ENCODE results near the gene LCA5L. TPM values are rescaled to one million over a fixed set of nuclear protein-coding genes. Genes with fewer than 3 reads are reported as not detected.
"Not testable (repeated sequence)": the region's sequence is repeated elsewhere in the genome, so short reads cannot be mapped to it uniquely, and the experiment has no call there.

Gene LCA5L
- total RNA-seq, 1 donor from 2014 or later, result not detected

DNA sequence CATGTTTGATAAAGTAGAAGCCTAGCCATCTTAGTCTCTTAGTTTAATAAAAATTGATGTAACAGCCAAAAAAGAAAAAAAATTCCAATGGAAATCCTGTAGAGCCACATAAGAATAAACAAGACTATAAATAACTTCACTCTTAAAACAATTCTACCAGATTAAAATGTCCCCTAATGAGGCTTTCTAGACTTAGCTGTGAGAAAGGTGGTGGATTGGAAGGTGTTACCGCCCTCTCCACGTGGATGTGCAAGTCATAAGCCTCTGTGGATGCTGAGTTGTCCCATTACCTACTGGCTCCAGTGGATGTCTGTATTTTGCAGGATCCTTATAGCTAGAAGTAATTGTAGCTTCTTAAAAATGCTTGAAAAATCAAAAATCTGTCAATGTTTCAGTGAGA, 14.6 kb downstream of the LCA5L start:
- Histone ChIP-seq H3K4me1 (no peaks in the 10 kb centered on the region), H3K9me3 (no peaks in the 10 kb centered on the region), H3K4me3 (no peak overlapping the region), H3K27ac (no peak overlapping the region), H3K27me3 (no peaks in the 10 kb centered on the region), H3K36me3 (no peaks in the 10 kb centered on the region)
- intact Hi-C loops (cut with DNase I), result no loop called here
- TF ChIP-seq POLR2A (IDR thresholded peaks at IDR 0.05) (no peak), POLR2AphosphoS5 (IDR thresholded peaks at IDR 0.05; ENCODE audit: insufficient read depth in 1 of 2, low read depth in 1 of 2) (no peak)
- TF ChIP-seq, protein P1, sequence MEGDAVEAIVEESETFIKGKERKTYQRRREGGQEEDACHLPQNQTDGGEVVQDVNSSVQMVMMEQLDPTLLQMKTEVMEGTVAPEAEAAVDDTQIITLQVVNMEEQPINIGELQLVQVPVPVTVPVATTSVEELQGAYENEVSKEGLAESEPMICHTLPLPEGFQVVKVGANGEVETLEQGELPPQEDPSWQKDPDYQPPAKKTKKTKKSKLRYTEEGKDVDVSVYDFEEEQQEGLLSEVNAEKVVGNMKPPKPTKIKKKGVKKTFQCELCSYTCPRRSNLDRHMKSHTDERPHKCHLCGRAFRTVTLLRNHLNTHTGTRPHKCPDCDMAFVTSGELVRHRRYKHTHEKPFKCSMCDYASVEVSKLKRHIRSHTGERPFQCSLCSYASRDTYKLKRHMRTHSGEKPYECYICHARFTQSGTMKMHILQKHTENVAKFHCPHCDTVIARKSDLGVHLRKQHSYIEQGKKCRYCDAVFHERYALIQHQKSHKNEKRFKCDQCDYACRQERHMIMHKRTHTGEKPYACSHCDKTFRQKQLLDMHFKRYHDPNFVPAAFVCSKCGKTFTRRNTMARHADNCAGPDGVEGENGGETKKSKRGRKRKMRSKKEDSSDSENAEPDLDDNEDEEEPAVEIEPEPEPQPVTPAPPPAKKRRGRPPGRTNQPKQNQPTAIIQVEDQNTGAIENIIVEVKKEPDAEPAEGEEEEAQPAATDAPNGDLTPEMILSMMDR (IDR thresholded peaks at IDR 0.05), result no peak
- no peak for DNase-seq (ENCODE audit: extremely low spot score in 2 of 2)

DNA sequence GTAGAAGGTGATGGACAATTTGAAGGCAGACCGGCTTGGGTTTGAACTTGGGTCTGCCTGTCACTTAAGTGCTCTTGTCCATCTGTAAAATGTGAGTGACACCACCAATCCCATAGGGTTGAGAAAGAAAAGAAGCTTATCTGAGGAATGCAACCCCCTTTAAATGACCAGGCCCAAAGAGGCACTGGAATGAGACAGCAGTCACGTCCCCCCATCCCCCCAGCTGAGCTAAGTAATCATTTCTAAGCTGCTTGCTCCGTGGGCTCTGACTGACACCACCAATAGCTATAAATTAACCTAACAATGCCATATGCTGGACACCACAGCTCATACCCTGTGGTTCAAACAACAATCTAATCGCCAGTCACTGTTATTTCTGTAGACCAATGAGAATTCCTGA, 15.1 kb downstream of the LCA5L start:
- DNase-seq (ENCODE audit: extremely low spot score in 2 of 2), result no peak
- Histone ChIP-seq H3K9me3 (no peaks in the 10 kb centered on the region), H3K4me1 (no peaks in the 10 kb centered on the region), H3K27me3 (no peaks in the 10 kb centered on the region), H3K36me3 (no peaks in the 10 kb centered on the region), H3K27ac (no peak overlapping the region), H3K4me3 (no peak overlapping the region)
- intact Hi-C loops (cut with DNase I), result no loop called here
- TF ChIP-seq POLR2A (IDR thresholded peaks at IDR 0.05), result no peak
- TF ChIP-seq POLR2AphosphoS5 (IDR thresholded peaks at IDR 0.05; ENCODE audit: insufficient read depth in 1 of 2, low read depth in 1 of 2), result no peak
- TF ChIP-seq, protein P1 (IDR thresholded peaks at IDR 0.05), result no peak

DNA sequence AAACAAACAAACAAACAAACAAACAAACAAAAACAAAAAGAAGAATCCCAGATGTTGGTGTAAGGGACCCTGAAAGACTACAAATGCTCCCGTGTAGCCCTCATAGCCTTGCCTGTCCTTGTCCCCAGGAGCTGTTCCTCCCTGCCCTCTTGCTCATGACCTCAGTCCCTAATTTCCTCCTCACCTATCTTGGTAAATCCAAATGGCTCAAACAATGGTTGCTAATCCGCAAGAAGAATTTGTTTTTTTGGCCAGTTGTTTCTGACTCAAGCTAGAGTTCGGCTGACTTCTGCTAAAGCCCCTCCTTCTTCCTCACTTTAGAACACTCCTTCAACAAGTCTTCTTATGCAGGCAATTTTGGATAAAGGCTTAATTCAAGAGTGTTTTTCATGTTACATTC, 15.6 kb downstream of the LCA5L start:
- H3K36me3 ChIP-seq, result no peaks in the 10 kb centered on the region
- DNase-seq (ENCODE audit: extremely low spot score in 2 of 2), result no peak
- no peak overlapping the region for H3K4me3 ChIP-seq
- no peaks in the 10 kb centered on the region for H3K27me3 ChIP-seq
- intact Hi-C loops (cut with DNase I), result no loop called here
- no peaks in the 10 kb centered on the region for H3K4me1 ChIP-seq
- H3K9me3 ChIP-seq, result no peaks in the 10 kb centered on the region
- TF ChIP-seq POLR2A (IDR thresholded peaks at IDR 0.05), result no peak
- TF ChIP-seq, protein P1 (IDR thresholded peaks at IDR 0.05), result no peak
- TF ChIP-seq POLR2AphosphoS5 (IDR thresholded peaks at IDR 0.05; ENCODE audit: insufficient read depth in 1 of 2, low read depth in 1 of 2), result no peak
- no peak overlapping the region for H3K27ac ChIP-seq

DNA sequence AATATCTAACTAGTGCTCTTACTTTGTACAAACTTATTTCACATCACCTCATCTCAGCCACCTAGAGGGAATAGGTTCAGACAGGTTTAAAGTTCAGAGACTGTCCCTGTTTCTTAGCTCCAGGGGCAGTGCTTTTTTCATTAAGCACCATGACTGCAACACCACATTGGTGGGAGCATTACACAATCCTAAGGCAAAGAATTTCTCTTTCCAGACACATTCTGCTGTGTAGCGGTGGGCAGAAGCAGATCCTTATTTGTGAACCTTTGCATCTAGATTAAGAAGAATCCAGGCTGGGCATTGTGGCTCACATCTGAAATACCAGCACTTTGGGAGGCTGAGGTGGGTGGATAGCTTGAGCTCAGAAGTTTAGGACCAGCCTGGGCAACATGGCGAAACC, 16.1 kb downstream of the LCA5L start:
- DNase-seq (ENCODE audit: extremely low spot score in 2 of 2), result no peak
- H3K9me3 ChIP-seq, result no peaks in the 10 kb centered on the region
- intact Hi-C loops (cut with DNase I), result no loop called here
- H3K27me3 ChIP-seq, result no peaks in the 10 kb centered on the region
- TF ChIP-seq POLR2A (IDR thresholded peaks at IDR 0.05) (no peak), POLR2AphosphoS5 (IDR thresholded peaks at IDR 0.05; ENCODE audit: insufficient read depth in 1 of 2, low read depth in 1 of 2) (no peak)
- TF ChIP-seq, protein P1 (IDR thresholded peaks at IDR 0.05), result no peak
- H3K27ac ChIP-seq, result no peak overlapping the region
- H3K4me3 ChIP-seq, result no peak overlapping the region
- no peaks in the 10 kb centered on the region for H3K4me1 ChIP-seq
- H3K36me3 ChIP-seq, result no peaks in the 10 kb centered on the region

DNA sequence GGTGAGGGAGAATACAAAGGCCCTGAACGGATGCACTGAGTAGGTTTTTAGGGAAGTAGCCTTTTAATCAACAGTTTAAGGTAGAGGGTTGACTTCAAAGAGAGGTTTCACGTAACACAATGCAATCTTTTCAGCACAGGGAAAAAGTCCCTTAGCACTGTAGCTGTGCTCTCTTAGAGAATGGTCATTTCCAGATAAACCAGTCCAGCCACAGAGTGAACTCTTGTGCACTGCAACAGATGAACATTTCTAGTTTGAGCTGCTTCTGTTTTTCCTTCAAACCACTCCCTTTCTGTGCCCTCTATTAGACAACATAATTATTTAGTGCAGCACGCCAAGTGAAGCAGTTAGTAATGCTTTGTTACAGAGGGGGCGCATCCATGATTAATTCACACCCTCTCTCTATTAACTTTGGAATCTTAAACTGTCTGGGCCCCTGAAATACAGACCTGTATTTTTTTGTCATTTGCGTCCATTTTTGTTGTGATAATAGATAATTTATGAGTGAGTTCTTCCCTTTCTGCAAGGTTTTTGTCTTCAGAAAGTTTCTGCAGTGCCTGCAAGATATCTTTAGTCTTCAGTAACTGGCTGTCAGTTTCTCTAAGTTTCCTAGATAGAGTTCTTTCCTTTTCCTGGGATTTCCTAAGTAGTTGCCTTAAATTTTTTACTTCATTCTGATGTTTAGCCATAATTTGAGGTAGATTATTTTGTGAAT, 22.9 kb downstream of the LCA5L start:
- H3K4me1 ChIP-seq, result no peaks in the 10 kb centered on the region
- no peak for DNase-seq (ENCODE audit: extremely low spot score in 2 of 2)
- H3K4me3 ChIP-seq, result no peak overlapping the region
- H3K27me3 ChIP-seq, result no peaks in the 10 kb centered on the region
- intact Hi-C loops (cut with DNase I), result no loop called here
- H3K9me3 ChIP-seq, result no peaks in the 10 kb centered on the region
- TF ChIP-seq POLR2AphosphoS5 (IDR thresholded peaks at IDR 0.05; ENCODE audit: insufficient read depth in 1 of 2, low read depth in 1 of 2) (no peak), POLR2A (IDR thresholded peaks at IDR 0.05) (no peak)
- TF ChIP-seq, protein P1 (IDR thresholded peaks at IDR 0.05), result no peak
- no peak overlapping the region for H3K27ac ChIP-seq
- no peaks in the 10 kb centered on the region for H3K36me3 ChIP-seq

DNA sequence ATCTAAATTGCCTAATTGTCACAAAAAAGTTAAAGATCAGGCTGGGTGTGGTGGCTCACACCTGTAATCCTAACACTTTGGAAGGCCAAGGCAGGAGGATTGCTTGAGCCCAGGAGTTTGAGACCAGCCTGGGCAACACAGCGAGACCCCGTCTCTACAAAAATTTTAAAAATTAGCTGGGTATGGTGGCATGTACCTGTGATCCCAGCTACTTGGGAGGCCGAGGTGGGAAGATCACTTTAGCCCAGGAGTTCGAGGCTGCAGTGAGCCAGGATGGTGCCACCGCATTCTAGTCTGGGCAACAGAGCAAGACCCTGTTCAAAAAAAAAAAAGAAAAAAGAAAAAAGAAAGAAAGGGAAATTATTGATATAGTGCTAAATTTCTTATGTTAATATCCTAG, 26.4 kb downstream of the LCA5L start:
- H3K9me3 ChIP-seq; intact Hi-C loops (cut with DNase I); H3K4me1 ChIP-seq; H3K36me3 ChIP-seq; H3K27me3 ChIP-seq; DNase-seq (ENCODE audit: extremely low spot score in 2 of 2); H3K4me3 ChIP-seq; H3K27ac ChIP-seq: not testable (repeated sequence)
